Left hindlimb (tissue), 1 donor: ENCODE results near the gene RPAP2.
"Not testable (repeated sequence)": the region's sequence is repeated elsewhere in the genome, so short reads cannot be mapped to it uniquely, and the experiment has no call there.

ENCODE experiments used
- DNase-seq: peaks from one replicate; pipeline ENCODE4 v3.0.0-alpha.2; 2018

Gene RPAP2

DNA sequence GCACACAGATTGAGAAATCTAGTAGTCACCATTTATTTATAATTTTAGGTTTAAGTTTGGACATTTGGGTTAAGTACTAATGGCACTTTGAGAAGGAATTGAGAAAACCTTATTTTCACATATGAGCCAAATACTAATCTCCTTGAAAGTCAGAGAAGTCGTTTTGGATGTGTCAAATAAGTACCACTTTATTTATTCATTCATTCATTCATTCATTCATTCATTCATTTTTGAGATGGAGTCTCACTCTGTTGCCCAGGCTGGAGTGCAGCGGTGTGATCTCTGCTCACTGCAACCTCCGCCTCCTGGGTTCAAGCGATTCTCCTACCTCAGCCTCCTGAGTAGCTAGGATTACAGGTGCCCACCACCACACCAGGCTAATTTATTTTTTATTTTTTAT, 79.1 kb downstream of the RPAP2 start:
- not testable (repeated sequence) for DNase-seq

DNA sequence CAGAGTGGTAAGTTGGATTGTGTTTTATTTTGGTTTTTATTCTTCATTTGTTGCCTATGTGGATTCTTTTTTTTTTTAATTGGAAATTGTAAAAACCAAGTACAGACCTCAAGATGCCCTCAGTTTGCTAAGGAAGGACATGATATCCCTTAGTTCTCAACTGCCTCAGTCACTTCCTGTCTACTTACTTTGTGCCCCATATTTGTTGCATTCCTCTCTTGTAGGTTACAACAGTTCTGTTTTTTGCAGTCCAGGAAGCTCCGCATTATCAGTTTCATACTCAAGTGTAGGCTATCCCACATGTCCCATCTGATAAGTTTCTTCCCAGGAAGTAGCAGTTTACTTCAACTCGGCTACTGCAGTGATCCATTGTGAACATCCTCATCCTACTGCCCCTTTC, 82.0 kb downstream of the RPAP2 start:
- DNase-seq = no peak

DNA sequence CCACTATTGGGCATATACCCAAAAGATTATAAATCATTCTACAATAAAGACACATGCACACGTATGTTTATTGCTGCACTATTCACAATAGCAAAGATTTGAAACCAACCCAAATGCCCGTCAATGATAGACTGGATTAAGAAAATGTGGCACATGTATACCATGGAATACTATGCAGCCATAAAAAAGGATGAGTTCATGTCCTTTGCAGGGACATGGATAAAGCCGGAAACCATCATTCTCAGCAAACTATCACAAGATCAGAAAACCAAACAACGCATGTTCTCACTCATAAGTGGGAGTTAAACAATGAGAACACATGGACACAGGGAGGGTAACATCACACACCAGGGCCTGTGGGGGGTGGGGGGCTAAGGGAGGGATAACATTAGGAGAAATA, 95.1 kb downstream of the RPAP2 start:
- DNase-seq = not testable (repeated sequence)

DNA sequence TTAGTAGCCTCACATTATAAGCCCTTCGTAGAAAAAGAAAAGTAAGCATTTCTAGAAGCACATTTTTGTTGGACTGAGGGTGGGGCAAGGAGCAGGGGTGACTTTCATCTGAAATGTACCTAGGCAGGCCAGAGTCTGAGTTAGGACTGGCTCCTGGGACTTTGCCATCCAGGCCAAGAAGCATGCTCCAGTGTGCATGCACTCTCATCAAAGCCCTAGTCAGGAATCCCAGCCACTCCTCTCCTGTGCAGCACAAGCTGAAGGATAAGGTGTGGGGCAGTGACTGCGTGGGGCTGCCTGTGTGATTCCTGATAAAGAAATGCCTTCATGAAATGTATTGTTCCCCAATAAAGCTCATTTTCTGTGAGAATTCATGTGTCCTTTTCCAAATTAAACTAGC, 99.7 kb downstream of the RPAP2 start:
- DNase-seq = no peak

DNA sequence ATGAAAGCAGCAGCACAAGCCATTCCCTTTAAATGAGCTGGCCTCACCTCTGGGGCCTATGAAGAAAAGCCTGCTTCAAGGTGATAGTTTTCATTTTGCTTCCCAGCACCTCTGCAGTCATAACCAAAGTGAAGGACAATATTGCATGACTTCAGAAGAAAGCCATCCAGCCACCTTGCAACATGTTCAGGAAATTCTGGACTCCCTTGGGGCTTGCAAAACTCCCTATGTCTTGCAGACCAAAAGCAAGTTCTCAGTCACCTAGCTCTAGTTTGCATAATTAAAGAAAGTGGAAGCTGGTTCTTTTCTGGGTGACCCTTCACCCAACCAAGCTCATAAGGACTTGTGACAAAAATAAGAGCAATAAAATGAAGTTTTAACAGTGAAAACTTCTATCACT, 100.2 kb downstream of the RPAP2 start:
- no peak for DNase-seq

DNA sequence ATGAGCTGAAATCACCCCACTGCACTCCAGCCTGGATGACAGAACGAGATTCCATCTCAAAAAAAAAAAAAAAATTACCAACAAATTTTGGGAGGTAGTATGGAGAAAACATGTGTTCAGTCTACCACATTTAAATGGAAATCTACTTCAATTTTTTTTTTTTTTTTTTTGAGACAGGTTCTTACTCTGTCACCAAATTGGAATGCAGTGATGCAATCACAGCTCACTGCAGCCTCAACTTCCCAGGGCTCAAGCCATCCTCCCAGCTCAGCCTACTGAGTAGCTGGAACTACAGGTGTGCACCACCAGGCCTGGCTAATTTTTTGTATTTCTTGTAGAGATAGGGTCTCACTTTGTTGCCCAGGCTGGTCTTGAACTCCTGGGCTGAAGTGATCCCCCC, 105.8 kb downstream of the RPAP2 start:
- no peak for DNase-seq

DNA sequence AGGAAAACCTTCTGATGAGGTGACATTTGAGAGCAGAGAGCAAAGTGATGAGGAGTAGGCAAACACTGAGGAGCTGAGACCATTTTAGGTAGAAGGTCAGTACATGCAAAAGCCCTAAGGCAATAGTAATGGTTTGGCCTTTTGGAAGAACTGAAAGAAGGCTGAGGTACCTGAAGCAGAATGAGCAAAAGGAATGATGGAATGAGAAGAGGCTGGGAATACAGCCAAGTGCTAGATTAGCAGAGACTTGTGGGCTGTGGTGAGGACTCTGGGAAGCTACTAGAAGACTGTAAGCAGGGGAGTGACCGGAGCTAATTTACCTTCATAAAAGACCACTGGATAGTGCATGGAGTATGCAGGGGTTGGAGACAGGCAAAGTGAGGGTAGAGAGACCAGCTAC, 110.0 kb downstream of the RPAP2 start:
- no peak for DNase-seq

DNA sequence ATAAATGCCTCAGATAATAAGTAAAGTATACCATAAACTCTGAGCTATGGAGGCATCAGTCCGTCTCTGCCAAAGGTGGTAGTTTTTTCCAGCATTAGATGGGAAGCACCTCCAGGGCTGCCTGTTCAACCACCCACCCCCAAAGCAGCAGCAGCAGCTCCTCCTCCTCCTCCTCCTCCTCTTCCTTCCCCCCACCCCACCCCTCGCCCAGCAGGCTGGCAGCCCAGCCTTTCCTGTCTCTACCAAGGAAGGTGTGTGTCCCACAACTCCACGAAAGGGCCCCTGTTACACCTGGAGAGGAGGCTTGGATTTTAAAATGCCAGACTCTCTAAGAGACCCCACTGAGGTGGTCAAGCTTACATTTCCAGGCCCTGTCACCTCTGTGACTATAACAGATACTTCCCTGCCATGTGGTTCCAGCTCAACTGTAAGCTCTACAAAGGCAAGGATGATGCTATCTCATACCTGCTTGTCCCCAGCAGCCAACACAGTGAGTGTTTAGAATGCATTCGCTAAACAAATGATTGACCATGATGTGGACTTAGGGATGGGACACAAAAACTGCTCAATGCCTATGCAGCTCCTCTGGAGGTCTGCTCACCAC, 111.2 kb downstream of the RPAP2 start:
- DNase-seq = no peak

DNA sequence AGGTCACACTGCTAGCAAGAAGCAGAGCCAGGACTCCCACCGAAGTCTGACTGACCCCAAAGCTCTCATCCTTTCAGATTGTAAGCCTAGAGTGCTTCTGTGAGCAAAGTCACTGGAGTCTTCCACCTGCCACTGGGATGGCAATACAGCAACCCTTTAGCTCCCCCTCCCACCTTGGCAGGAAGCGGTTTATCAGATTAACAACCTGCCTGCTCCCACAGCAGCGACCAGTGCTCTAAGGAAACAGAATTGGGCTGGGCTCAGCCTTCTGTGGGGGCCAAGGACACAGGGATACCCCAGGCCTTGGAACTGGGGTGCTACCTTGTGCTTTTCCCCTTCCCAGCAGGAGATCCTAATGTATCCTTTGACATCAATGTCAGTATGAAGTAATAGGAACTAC, 111.8 kb downstream of the RPAP2 start:
- no peak for DNase-seq

DNA sequence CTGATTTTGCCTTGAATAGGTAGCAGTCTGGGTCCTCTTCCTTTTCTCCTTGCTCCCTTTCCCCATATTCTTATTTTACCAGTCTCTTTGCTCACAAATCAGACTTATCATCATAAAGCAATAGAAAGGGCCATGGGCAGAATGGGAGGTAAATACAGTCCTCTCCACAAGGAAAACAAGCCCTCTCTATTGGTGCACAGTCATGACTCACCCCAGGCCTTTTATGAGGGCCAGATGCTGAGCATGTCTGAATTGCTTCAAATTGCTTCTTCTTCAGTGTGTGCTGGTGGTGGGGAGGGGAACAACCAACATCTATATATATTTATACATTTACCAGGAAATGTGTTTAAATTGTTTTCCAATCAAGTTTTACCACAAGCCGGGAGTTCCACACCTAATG, 112.7 kb downstream of the RPAP2 start:
- DNase-seq = no peak

DNA sequence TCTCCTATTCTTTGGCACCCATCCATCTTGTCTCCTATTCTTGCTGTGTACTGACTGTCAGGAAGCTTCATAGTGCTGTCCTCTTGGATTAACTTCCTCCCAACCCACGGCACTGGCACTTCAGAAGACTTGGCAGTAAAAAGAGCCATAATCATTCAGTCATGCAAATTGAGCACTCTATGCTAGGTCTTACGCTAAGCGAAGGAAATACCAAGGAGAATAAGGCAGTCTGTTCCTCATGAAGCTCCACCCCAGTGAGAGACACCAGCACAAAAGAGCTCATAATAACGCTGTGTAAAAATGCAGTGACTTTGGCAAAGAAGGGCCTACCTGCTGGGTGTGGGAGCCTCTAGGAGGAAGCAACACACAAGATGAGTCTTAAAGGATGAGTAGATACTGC, 120.8 kb downstream of the RPAP2 start:
- no peak for DNase-seq

DNA sequence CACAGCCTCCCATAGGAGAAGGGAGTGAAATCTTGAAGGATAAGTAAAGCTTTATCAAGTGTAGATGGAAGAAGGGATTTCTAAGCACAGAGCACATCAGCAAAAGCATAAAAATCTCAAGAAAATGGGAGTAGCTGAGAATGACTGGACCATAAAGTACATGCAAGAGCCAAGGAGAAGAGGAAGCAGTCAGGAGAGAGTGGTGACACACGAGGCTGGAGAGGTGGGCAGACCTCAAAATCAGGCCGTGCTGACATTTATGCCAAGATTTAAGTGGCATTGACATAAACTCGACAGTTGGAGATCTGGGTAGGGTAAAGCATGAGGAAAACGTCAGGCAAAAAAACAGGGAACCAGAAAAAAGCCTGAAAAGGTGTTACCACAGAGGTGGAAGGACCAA, 125.5 kb downstream of the RPAP2 start:
- DNase-seq = no peak

DNA sequence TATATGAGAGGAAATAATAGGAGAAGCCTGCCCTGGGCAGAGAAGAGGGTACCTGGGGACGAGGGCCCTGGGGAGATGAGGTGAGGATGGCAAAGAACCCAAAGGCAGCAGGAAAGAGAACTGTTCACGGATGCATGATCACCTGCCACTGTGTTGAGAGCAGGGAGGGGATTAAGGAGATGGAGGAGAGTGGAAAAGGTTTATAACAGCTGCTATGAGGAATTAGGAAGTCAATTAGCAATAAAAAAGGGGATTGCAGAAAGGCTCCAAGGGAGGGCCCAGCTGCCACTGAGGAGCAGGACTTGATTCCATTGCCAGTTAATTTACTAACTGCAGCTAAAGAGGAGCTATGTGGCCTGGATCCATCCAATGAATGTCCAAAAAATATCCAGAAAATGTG, 126.8 kb downstream of the RPAP2 start:
- no peak for DNase-seq

DNA sequence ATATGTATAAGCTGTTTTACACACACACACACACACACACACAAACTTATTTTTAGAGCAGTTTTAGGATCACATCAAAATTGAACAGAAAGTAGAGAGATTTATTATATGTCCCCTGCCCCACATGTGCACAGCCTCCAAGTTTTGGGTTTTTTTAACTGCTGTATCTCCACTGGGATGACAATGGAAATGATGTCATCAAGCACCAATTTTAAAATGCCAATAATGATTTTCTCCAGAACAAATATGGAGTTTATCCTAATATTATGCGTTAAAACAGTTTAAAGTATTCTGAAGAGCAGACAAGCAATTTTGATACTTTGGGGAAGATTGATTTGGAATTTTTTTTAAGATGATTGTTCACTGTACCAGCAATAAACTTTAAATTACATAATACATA, 131.2 kb downstream of the RPAP2 start:
- DNase-seq = no peak

DNA sequence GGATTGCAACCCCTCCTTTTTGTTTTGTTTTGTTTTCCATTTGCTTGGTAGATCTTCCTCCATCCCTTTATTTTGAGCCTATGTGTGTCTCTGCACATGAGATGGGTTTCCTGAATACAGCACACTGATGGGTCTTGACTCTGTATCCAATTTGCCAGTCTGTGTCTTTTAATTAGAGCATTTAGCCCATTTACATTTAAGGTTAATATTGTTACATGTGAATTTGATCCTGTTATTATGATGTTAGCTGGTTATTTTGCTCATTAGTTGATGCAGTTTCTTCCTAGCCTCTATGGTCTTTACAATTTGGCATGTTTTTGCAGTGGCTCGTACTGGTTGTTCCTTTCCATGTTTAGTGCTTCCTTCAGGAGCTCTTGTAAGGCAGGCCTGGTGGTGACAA, 135.7 kb downstream of the RPAP2 start:
- not testable (repeated sequence) for DNase-seq

DNA sequence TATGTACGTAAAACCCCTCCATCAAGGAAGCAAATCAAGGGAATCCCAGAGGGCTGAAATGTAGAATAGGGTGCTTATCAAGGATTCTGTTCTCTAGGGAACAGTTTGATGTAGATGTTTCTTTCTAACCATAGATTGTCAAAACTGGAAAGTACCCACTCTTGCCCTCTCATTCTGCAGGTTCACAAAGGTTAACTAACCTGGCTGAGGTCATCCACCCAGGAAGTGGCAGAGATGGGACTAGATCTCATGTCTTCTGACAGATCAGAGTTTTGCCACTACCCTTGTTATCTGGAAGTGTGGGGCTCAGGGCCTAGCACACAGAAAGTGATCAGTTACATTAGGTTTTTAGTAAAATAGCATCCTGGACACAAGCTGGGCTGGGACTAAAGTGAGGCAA, 140.4 kb downstream of the RPAP2 start:
- DNase-seq = no peak

DNA sequence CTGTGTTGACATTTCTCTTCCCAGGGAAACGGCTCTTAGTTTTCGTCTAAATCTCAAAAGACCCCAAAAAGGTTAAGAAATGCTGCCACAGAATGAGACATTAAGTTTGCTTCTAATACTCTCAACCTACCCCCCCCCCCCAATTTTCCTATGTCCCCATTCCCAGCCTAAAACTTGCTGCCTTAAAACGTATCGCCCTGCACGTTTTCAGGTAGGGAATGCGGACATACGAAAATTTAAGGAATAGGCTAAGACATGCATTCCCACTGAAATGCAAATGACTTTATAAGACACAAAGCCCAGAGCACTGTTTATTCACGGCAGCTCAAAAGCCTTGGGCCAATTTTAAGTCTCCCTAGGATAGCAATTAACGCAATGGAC, 142.4 kb downstream of the RPAP2 start:
- no peak for DNase-seq

DNA sequence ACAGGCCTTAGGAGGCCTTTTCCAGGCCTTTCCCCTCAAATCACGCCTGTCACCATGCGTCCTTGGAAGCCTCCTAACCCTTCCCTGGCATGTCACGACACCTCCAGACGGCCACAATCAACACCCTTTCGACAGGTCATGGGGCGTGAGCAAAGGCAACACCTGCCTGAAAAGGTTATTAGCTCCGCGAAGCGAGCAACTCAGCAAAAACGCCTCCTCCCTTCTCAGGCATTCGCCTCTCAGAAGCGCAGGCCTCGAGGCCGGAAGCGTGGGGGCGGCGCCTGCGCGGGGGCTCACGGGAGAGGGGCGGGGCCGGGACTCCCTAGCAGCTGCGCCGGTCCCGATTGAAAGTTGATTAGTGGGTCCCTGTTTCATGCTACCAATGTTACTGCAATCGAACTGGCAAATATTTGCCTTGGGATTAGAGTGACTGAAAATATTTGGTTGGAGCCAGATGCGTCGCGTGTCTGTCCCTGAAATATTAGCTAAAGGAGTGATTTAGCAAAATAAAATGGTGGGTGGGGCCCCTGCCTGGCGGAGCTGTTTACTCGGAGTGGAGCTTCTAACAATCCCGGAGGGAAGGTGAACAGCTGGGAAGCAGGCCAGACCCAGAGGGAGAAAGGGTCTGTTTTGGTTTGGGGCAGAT, 143.0 kb downstream of the RPAP2 start:
- DNase-seq = no peak

DNA sequence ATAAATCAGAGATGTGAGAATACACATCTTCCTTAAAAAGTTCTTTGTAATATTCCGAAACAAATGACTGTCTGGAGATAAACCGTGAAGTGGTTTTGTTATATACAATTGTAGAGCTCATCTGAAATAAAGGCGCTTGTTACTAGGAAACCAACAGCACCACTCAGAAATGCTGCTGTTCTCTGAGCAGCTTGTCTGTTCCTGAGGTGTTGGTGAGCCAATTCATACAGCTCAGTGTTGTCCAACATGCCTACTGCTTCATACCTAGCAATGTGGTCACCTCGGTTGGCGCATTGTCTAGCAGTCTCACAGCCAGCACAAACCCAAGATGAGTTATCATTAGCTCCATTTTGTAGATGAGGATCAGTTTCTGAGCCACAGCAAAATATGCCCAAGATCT, 143.5 kb downstream of the RPAP2 start:
- no peak for DNase-seq

DNA sequence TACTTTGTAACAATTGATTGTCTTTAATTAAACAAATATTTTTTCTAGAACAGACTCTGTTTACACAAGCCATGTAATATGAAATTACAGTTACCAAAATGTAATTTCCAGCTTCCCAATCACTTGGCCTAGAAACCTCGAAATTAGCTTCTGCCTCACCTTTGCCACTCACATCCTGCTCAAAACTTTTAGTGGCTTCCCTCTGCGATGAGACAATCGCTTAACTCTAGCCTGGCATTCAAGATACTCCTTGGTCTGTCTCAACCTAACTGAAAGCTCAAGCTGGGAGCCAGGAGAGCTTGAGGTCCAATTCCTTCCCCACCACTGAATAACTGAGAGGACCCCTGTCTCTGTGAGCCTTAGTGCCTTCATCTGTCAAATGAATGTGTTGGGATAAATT, 145.0 kb downstream of the RPAP2 start:
- DNase-seq = no peak

DNA sequence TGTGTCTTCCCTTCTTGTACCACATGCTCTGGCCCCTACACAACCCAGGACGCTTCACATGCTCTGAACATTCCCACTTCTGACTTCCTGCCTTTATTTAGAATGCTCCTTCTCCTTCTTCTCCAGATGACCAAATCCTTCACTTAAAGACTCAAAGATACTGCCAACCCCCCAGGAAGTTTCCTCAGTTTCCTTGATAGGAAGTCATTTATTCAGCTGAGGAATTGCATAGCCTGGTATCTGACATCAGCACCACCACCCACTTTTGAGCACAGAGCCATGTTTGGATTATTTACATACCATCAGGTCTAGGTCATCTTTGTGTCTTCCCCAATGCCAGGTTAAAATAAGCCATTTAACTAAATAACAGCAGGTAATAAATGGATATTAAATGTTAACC, 145.5 kb downstream of the RPAP2 start:
- DNase-seq = no peak

DNA sequence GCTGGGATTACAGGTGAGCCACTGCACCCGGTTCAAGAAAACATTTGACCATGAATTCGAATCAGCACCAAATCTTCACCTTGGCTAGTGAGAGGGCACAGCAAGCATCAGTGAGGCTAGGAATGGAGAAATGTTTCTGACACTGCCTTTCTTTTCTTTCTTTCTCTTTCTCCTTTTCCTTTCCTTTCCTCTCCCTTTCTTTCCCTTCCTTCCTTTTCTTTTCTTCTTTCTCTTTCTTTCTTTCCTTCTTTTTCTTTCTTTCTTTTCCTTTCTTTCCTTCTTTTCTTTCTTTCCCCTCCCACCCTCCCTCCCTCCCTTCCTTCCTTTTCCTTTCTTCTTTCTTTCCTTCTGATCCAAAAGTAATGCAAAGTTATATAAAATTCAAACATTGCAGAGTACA, 147.0 kb downstream of the RPAP2 start:
- no peak for DNase-seq

DNA sequence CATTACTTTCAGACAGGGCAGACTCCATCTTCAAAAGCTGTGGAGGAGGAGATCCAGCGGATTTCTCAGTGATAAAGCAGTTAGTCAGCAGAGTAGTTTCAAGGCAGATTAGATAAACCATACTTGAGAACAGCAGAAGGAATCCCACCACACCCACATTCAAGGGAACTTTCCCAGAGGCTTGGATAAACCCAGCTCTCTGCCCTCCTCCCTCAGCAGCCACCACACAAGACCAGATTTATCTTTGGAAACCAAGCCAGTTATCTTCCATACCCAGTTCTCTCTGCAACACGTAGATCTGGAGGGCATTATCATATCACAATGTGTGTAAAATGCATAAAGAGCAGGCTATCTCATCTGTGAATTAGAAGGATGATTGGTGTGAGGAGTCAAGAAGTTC, 147.7 kb downstream of the RPAP2 start:
- DNase-seq = no peak

DNA sequence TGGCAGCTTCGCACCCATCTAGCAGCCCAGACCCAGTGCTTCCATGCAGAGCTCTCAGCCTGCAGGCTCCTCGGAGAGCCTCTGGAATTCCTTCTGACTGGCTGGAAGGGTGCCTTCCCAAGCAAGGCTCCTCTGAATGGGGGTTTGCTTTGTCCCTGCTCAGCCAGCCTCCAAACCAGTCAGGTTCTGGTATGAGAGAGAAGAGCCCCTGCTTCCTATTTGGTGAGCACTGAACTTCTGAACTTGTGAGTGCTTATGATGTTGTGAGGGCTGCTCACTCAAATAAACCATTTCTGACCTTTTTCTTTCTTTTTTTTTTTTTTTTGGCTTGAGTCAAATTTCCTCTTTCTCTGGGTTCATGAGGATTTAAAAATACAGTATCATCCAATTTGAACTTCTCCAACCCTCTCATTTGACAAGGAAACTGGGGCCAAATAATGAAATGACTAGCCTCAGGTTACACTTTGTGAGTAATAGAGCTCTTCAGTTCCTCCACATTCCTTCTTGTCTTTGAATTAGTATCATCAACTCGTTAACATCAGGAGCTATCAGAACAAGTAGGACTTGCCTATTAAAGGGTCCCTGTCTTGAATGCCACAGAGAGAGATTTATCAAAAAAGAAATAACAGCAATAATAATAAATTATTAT, 148.3 kb downstream of the RPAP2 start:
- DNase-seq = no peak

DNA sequence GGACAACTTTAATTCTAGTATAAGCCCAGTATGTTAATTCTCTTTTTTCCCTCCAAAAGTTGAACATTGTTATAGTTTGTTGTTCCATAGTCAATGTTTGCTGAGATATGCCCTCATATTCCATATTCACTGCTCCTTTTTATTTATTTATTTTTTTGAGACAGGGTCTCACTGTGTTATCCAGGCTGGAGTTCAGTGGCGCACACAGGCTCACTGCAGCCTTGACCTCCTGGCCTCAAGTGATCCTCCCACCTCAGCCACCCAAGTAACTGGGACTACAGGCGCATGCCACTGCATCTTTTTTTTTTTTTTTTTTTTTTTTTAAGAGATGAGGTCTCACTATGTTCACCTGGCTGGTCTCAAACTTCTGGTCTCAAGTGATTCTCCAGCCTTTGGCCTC, 149.1 kb downstream of the RPAP2 start:
- no peak for DNase-seq
